C4-2B (cell line): ENCODE measurements around the gene RSPO1.

Source experiments
- ZFX ChIP-seq: fragments of 450-650 bp; IDR thresholded peaks from 2 replicates; pipeline ENCODE4 v1.6.1; 2017
- TF ChIP-seq, protein P1 (sequence below): fragments of 450-650 bp; conservative IDR thresholded peaks from 2 replicates; pipeline ENCODE4 v1.5.1; 2017; ENCODE audit warnings: mild to moderate bottlenecking

DNA sequence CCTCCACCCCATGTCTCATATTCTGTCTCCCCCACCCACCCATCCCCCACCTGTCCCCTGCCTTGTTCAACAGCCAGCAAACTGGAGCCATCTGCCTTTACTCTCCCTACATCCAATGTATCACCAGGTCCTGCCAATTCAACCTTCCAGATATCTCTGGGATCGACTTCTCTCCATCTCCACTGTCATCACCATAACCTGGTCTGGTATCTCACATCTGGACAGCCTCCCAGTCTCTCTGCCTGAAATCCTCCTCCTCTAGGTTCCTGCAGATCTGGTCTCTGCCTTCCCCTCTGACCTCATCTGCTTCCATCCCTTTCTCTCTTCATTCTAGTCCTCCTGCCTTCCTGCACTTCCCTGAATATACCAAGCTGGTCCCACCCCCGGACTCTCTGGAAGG is 35.4 kb upstream of the RSPO1 start:
- TF ChIP-seq, protein P1, sequence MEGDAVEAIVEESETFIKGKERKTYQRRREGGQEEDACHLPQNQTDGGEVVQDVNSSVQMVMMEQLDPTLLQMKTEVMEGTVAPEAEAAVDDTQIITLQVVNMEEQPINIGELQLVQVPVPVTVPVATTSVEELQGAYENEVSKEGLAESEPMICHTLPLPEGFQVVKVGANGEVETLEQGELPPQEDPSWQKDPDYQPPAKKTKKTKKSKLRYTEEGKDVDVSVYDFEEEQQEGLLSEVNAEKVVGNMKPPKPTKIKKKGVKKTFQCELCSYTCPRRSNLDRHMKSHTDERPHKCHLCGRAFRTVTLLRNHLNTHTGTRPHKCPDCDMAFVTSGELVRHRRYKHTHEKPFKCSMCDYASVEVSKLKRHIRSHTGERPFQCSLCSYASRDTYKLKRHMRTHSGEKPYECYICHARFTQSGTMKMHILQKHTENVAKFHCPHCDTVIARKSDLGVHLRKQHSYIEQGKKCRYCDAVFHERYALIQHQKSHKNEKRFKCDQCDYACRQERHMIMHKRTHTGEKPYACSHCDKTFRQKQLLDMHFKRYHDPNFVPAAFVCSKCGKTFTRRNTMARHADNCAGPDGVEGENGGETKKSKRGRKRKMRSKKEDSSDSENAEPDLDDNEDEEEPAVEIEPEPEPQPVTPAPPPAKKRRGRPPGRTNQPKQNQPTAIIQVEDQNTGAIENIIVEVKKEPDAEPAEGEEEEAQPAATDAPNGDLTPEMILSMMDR = no peak
- TF ChIP-seq ZFX = no peak
